HCT116 (cell line): Measurements from ENCODE around the gene SMIM41.

Source experiments
- CBX3 ChIP-seq: IDR thresholded peaks from 2 replicates; pipeline ENCODE4 v1.6.1; 2012; ENCODE audit warnings: low read depth
- EGR1 ChIP-seq: IDR thresholded peaks from 2 replicates; pipeline ENCODE4 v1.6.1; 2012; ENCODE audit warnings: low read depth
- EZH2 ChIP-seq: fragments of 200-600 bp; sonication (generic); IDR thresholded peaks from 2 replicates; pipeline ENCODE4 v1.6.1; 2017; ENCODE audit warnings: antibody characterized with exemption, mixed run types
- POLR2A ChIP-seq: IDR thresholded peaks from 2 replicates; pipeline ENCODE4 v1.7.0; 2011; ENCODE audit warnings: borderline replicate concordance; ENCODE audit not compliant: insufficient read depth, insufficient read length; ENCODE audit errors: extremely low read depth
- SIN3A ChIP-seq: IDR thresholded peaks from 2 replicates; pipeline ENCODE4 v1.6.1; 2012; ENCODE audit warnings: low read depth
- TCF7L2 ChIP-seq: IDR thresholded peaks from 2 replicates; pipeline ENCODE4 v1.7.0; 2011; ENCODE audit warnings: borderline replicate concordance, inconsistent platforms; ENCODE audit not compliant: insufficient read depth, insufficient read length; ENCODE audit errors: extremely low read depth
- TF ChIP-seq, protein P1 (sequence below), 3 experiments: fragments of 200-600 bp in 1 of 3; sonication (generic) in 1 of 3; IDR thresholded peaks in 2 of 3; conservative IDR thresholded peaks in 1 of 3; 2 replicates each; pipeline ENCODE4 v1.5.1; 2012 to 2017; ENCODE audit warnings: low read depth in 2 of 3, low read length in 2 of 3, antibody characterized with exemption in 1 of 3, borderline replicate concordance in 1 of 3, control low read depth in 1 of 3, mild to moderate bottlenecking in 1 of 3, mixed read lengths in 1 of 3, mixed run types in 1 of 3, moderate library complexity in 1 of 3; ENCODE audit not compliant: insufficient read depth in 1 of 3

DNA sequence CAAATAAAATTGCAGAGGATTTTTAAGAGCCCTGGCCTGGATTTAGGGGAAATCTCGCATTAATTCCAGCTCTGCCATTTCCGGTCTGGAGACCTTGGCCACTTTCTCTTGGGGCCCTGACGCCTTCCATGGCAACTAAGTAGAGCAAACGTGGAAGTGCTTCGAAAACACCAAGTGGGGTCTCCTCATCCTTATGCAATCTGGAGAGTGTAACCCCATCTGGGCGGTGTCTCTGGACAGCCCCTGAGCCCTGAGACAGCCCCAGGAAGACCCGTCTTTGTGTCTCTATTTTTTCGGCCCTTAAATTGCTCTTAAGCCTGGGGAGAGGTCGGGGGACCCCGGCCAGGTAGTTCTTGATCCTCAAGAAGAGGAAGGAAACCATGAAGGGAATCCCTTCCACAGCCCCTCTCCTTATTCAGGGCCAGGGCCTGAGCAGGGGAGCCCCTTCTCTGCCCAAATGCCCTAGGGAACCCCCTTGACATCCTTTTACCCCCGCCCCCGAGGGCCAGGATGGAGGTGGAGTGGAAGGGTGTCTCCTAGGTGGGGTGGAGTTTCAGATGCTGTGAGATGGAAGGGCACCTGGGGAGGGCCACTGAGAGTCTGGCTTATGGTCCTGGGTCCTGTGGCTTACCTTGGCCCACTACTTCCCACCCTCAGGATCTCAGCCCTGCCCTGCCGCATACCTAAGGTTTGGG, 45.9 kb upstream of the SMIM41 start:
- no peak for TF ChIP-seq POLR2A
- TF ChIP-seq, protein P1, sequence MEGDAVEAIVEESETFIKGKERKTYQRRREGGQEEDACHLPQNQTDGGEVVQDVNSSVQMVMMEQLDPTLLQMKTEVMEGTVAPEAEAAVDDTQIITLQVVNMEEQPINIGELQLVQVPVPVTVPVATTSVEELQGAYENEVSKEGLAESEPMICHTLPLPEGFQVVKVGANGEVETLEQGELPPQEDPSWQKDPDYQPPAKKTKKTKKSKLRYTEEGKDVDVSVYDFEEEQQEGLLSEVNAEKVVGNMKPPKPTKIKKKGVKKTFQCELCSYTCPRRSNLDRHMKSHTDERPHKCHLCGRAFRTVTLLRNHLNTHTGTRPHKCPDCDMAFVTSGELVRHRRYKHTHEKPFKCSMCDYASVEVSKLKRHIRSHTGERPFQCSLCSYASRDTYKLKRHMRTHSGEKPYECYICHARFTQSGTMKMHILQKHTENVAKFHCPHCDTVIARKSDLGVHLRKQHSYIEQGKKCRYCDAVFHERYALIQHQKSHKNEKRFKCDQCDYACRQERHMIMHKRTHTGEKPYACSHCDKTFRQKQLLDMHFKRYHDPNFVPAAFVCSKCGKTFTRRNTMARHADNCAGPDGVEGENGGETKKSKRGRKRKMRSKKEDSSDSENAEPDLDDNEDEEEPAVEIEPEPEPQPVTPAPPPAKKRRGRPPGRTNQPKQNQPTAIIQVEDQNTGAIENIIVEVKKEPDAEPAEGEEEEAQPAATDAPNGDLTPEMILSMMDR (IDR thresholded peaks at IDR 0.05 in 2 of 3, conservative IDR thresholded peaks at IDR 0.05 in 1 of 3; ENCODE audit: borderline replicate concordance in 1 of 3, insufficient read depth in 1 of 3, low read depth in 2 of 3, low read length in 2 of 3) = no peak
- no peak for TF ChIP-seq CBX3
- TF ChIP-seq EGR1 = no peak
- TF ChIP-seq EZH2 = no peak
- TF ChIP-seq SIN3A = no peak
- no peak for TF ChIP-seq TCF7L2
